Body of pancreas (tissue), 4 donors: ENCODE results near the gene MCF2L2. TPM values are rescaled to one million over a fixed set of nuclear protein-coding genes. Genes with fewer than 3 reads are reported as not detected.

Source experiments
- ATAC-seq: fragments of 150-250 bp; one replicate; pipeline ENCODE4 v1.9.1; 2016
- DNase-seq, 4 donors: peaks; one replicate each; pipeline ENCODE4 v3.0.0-alpha.2; 2019
- H3K27ac ChIP-seq, 4 donors: fragments of 200-600 bp; sonication (generic); 1 replicate in 3 of 4; 2 replicates in 1 of 4; pipeline versions ENCODE4 v1.5.1 to v1.6.1; 2016 to 2019; ENCODE audit warnings: mild to moderate bottlenecking in 1 of 4, mixed read lengths in 1 of 4, moderate library complexity in 1 of 4
- H3K27me3 ChIP-seq, 2 donors: fragments of 200-600 bp; sonication (generic); one replicate each; pipeline ENCODE4 v1.6.0; 2016; ENCODE audit warnings: mild to moderate bottlenecking in 1 of 2
- H3K36me3 ChIP-seq, 2 donors: fragments of 200-600 bp; sonication (generic); replicated peaks in 1 of 2; 2 replicates each; pipeline ENCODE4 v1.5.1; 2016; ENCODE audit warnings: low read depth in 2 of 2; ENCODE audit not compliant: insufficient read depth in 1 of 2
- H3K4me1 ChIP-seq: fragments of 200-600 bp; sonication (generic); one replicate; pipeline ENCODE4 v1.6.0; 2016
- H3K4me3 ChIP-seq, 2 donors: fragments of 200-600 bp; sonication (generic); 1 replicate in 1 of 2; 2 replicates in 1 of 2; pipeline ENCODE4 v1.5.1; 2016 to 2019
- H3K9me3 ChIP-seq, 3 donors: fragments of 200-600 bp; sonication (generic); 1 replicate in 2 of 3; 2 replicates in 1 of 3; pipeline ENCODE4 v1.5.1; 2016
- CTCF ChIP-seq, 7 experiments: fragments of 450-650 bp in 4 of 7; fragments of 200-600 bp in 3 of 7; sonication (generic) in 3 of 7; IDR thresholded peaks; one replicate each; pipeline ENCODE4 v1.5.1; 2016 to 2019; ENCODE audit warnings: antibody characterized with exemption in 7 of 7
- POLR2A ChIP-seq, 3 donors: fragments of 450-650 bp; IDR thresholded peaks; one replicate each; pipeline ENCODE4 v1.6.1; 2016; ENCODE audit warnings: antibody characterized with exemption in 3 of 3, mild to moderate bottlenecking in 2 of 3
- WGBS, 2 donors: methylation state at CpG; one replicate each; pipeline ENCODE4 v1.1.5; 2017; 5-methylcytosine and 5-hydroxymethylcytosine counted together
- intact Hi-C: fragments of 100-400 bp; cut with DNase I; formaldehyde crosslinking; loops from one replicate; pipeline ENCODE4 v1.15.1; 2023
- total RNA-seq, 2 donors: library from RNA; depleted of rRNA; stranded (reverse); fragments of >200 nt; gene quantifications; one replicate each; pipeline ENCODE4 v1.1.0, GENCODE V29; 2016

Gene MCF2L2
- total RNA-seq, 2 donors from 2014 or later = 0.26 TPM; not detected in 1

GRCh38 chr3:183266454-183266853 lies 162.0 kb downstream of the MCF2L2 start:
- WGBS, 2 donors = 81 to 86% methylated on average over 3 of the region's 3 CpGs
- intact Hi-C loops = no loop called here
- Histone ChIP-seq H3K36me3 (no peaks in the 10 kb centered on the region), H3K4me3 (no peak overlapping the region), H3K9me3 (no peaks in the 10 kb centered on the region), H3K27ac (peak overlapping the region in 3 of 4 donors; percentile 35 to 60 (median 39)), H3K27me3 (no peaks in the 10 kb centered on the region), H3K4me1 (peaks cover 26% of the 10 kb centered on the region)
- ATAC-seq (no peak), DNase-seq (no peak)
- TF ChIP-seq POLR2A (IDR thresholded peaks at IDR 0.05) = no peak
- no peak for TF ChIP-seq CTCF (IDR thresholded peaks at IDR 0.05)

GRCh38 chr3:183265834-183266417 lies 162.5 kb downstream of the MCF2L2 start:
- intact Hi-C loops = no loop called here
- peaks cover 26% of the 10 kb centered on the region for H3K4me1 ChIP-seq
- ATAC-seq = peak; percentile 38

GRCh38 chr3:183265157-183265642 lies 163.2 kb downstream of the MCF2L2 start:
- no peaks in the 10 kb centered on the region for H3K9me3 ChIP-seq
- peaks cover 26% of the 10 kb centered on the region for H3K4me1 ChIP-seq
- peak overlapping the region in 3 of 4 donors; percentile 35 to 60 (median 39) for H3K27ac ChIP-seq
- H3K36me3 ChIP-seq = no peaks in the 10 kb centered on the region
- ATAC-seq = peak; percentile 70
- TF ChIP-seq POLR2A (IDR thresholded peaks at IDR 0.05) (no peak), CTCF (IDR thresholded peaks at IDR 0.05) (no peak)
- H3K4me3 ChIP-seq = no peak overlapping the region
- DNase-seq = peak in 3 of 4 donors; percentile 27 to 50 (median 38)
- intact Hi-C loops = no loop called here
- 59 to 75% methylated on average over 13 to 15 of the region's 15 CpGs for WGBS, 2 donors
- H3K27me3 ChIP-seq = no peaks in the 10 kb centered on the region

More at GRCh38 chr3:183265834-183266417, 162.5 kb downstream of the MCF2L2 start:
- Histone ChIP-seq H3K9me3 (no peaks in the 10 kb centered on the region), H3K36me3 (no peaks in the 10 kb centered on the region), H3K4me3 (no peak overlapping the region), H3K27me3 (no peaks in the 10 kb centered on the region), H3K27ac (peak overlapping the region in 3 of 4 donors; percentile 35 to 60 (median 39))
- no peak for TF ChIP-seq POLR2A (IDR thresholded peaks at IDR 0.05)
- no peak for TF ChIP-seq CTCF (IDR thresholded peaks at IDR 0.05)
- WGBS, 2 donors = 36 to 37% methylated on average over 5 of the region's 5 CpGs
- peak in 3 of 4 donors; percentile 39 to 58 (median 51) for DNase-seq

- 60 to 70% methylated on average over 5 of the region's 5 CpGs for WGBS, 2 donors
- H3K4me3 ChIP-seq = no peak overlapping the region
- ATAC-seq = no peak
- H3K36me3 ChIP-seq = no peaks in the 10 kb centered on the region
- intact Hi-C loops = no loop called here
- H3K4me1 ChIP-seq = peaks cover 30% of the 10 kb centered on the region
- no peak for TF ChIP-seq POLR2A (IDR thresholded peaks at IDR 0.05)
- TF ChIP-seq CTCF (IDR thresholded peaks at IDR 0.05) = no peak
- no peaks in the 10 kb centered on the region for H3K9me3 ChIP-seq
- H3K27ac ChIP-seq = no peak overlapping the region
- H3K27me3 ChIP-seq = no peaks in the 10 kb centered on the region
- DNase-seq = no peak
Measured at GRCh38 chr3:183264268-183264667, 164.2 kb downstream of the MCF2L2 start.
